ENCODE results near the gene PRKG1.

The PRKG1 gene

GRCh38 chr10:51879238-51879637 is 805.0 kb downstream of the PRKG1 start:
- DNase-seq (ENCODE audit: low spot score) = peak; percentile 36

DNA sequence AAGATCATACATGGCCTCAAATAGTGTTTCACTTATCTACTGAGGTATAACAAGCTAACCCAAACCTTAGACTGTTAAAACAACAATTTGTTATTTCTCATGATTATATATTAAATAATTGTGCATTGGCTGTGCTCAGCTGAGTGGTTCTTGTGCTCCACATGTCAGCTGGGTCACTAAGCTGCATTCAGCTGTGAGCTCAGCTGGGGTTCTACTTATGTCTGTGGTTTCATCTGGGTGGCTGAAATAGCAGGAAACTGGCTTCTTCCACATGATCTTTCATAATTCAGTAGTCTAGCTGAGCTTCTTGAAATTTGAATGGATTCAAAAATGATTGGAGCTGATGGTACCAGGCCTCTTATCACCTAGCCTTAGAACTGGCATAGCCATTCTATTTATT is 806.9 kb downstream of the PRKG1 start:
- DNase-seq (ENCODE audit: low spot score) = no peak

DNA sequence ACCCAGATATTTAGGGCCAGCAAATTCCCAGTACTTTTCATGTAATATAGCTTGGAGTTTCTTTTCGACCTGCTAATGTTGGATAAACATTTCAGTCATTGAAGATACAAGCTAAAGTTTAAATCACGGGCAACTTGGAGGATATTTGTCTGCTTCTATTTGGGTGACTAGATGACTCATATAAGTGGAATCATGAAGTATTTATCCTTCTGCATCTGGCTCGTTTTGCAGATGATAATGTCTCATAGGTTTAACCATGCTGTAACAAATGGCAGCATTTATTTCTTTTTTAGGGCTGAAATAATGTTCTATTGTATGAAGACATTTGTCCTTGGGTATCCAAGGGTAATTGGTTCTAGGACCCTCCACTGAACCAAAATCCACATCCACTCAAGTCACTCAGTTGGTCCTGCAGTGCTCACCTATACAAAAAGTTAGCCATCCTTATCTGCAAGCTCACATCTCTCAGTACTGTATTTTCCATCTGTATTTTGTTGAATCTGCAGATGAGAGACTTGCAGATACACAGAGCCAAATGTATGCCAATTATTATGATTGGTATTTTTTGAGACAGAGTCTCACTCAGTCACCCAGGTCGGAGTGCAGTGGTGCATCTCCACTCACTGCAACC is 812.3 kb downstream of the PRKG1 start:
- DNase-seq (ENCODE audit: low spot score) = no peak

GRCh38 chr10:51888263-51888662 is 814.0 kb downstream of the PRKG1 start:
- no peak for DNase-seq (ENCODE audit: low spot score)

DNA sequence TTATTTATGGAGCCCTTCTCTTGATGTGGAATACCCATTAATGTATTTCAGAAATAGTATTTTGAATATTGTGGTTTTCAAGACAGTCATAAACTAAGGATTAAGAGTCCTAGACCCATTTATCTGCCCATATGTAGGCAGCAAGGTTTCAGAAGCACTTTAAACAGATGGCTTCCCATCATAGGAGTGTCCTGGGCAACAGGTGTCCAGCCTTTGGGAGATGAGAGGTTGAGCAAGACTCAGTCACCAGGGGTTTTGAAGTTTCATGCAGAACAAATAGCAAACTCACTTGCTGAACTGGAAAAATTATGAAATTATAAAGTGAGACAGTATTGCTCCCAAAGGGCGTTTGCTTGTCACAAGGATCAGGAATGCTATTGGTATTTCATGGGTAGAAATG is 818.0 kb downstream of the PRKG1 start:
- DNase-seq (ENCODE audit: low spot score) = no peak

DNA sequence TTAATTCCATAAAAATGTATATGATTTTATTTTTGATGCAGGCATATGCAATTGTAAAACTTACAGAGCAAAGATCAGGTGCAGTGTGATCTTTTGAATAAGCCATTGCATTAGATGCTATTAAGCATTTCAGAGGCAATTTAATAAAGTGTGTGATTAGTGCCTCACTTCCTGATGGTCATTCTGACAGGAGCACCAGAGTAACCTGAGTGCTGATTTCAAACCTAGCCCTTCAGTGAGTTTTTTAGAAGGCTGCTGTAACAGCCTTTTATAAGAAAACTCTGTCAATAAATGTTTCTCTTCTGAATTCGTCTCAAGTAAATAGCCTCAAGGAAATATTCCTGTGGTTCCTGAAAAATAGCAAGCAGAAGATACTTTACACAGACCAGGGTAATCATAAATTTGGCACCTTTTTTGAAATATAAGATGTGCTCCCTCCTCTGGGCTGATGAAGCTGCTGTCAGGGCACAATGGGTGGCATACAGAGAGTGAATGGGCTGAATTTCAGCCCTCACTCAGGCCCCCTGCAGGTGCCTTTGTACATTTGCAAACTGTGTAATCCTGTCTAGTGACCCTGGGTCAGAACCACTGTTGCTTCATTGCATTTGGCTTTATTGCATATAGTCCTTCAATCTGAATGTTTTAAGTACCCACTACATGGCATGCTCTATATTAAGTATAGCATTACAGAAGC is 818.8 kb downstream of the PRKG1 start:
- no peak for DNase-seq (ENCODE audit: low spot score)

- no peak for DNase-seq (ENCODE audit: low spot score)
These were observed 820.7 kb downstream of the PRKG1 start for GRCh38 chr10:51894771-51895578.

DNA sequence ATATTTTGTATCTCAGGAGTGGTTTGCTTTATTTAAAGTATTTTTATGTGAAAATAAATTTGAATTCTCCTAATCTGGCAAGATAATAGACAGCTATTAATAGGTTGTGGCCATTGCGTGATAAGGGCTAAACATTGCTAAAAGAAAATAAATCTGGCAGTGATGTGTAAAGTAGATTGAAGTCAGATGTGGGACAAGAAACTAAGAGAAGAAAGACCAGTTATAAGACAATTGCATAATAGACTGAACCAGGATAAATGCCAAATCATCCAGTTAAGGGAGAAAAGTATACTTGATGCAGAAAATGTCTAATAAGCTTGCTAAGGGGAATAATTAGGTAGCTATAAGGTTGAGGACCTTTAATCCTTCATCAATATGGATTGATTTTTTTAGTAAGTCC is 822.6 kb downstream of the PRKG1 start:
- DNase-seq (ENCODE audit: low spot score) = no peak

- DNase-seq (ENCODE audit: low spot score) = no peak
These were observed 823.3 kb downstream of the PRKG1 start for GRCh38 chr10:51897560-51897959.

GRCh38 chr10:51900180-51900579 is 825.9 kb downstream of the PRKG1 start:
- DNase-seq (ENCODE audit: low spot score) = no peak

GRCh38 chr10:51903675-51904074 is 829.4 kb downstream of the PRKG1 start:
- DNase-seq (ENCODE audit: low spot score) = no peak

GRCh38 chr10:51905032-51905431 is 830.7 kb downstream of the PRKG1 start:
- DNase-seq (ENCODE audit: low spot score) = no peak

GRCh38 chr10:51907361-51907760 is 833.1 kb downstream of the PRKG1 start:
- DNase-seq (ENCODE audit: low spot score) = no peak

GRCh38 chr10:51910189-51910588 is 835.9 kb downstream of the PRKG1 start:
- DNase-seq (ENCODE audit: low spot score) = no peak

DNA sequence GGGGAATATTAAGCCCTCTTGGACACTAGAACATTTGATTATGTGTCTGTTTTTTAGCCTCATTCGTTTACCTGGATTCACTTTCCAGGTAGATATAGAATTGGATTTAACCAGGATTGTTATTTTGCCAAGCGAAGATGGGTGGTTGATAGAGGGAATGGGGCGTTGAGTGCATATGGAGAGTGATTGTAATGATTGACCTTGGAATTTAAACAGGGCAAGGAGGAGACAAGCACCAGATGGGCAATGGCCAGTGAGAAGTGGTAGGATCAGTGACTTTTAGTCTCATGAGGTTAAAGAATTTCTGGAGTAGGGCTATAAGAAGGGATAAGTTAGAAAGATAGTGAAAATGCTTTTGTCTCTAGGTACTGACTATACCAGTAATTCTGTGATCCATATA is 836.3 kb downstream of the PRKG1 start:
- no peak for DNase-seq (ENCODE audit: low spot score)

- no peak for DNase-seq (ENCODE audit: low spot score)
These were observed 837.4 kb downstream of the PRKG1 start for GRCh38 chr10:51911723-51912122.

DNA sequence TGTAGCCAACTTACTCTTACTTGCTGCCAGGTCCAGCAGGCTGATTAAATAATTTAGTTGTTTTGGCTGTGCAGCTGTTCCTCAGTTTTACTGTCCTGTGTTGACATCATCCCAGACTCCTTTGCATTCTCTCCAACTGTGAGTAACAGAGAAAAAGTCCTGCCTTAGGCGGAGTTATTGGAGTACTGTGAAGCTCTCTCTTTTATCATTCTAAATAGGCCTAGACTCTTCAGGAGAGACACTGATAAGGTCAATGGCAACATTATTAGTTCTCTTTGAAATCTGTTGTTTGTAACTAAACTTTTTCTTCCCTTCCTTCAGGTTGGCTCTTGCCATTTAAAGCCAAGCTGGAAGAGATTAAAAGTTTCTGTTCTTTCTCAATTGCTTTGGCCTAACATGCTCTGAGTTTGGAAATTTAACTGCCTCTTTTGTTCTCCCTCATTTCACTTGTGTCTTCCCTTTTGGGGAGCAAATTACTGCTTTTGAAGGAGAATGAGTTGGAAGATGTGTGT is 840.8 kb downstream of the PRKG1 start:
- DNase-seq (ENCODE audit: low spot score) = no peak

DNA sequence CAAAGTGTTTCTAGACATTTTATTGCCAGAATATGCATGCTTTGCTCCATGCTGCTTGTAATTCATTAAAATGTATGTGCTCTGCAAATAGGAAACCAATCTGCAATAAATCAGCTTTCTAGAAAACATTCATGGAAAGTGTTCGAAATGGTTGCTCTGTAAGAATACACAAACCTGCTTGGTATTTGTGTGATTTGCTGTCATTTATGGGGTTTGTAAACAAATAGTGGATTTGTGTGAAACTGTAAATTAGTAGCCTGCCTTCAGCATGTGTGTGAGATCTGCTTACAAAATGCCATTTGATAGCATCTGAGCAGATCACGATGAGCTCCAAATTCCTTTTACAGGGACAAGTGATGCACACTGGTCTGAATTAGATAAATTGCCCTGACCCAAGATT is 844.2 kb downstream of the PRKG1 start:
- no peak for DNase-seq (ENCODE audit: low spot score)

GRCh38 chr10:51918884-51919325 is 844.6 kb downstream of the PRKG1 start:
- DNase-seq (ENCODE audit: low spot score) = no peak

GRCh38 chr10:51920672-51921071 is 846.4 kb downstream of the PRKG1 start:
- no peak for DNase-seq (ENCODE audit: low spot score)

GRCh38 chr10:51924359-51924758 is 850.1 kb downstream of the PRKG1 start:
- no peak for DNase-seq (ENCODE audit: low spot score)

- no peak for DNase-seq (ENCODE audit: low spot score)
These were observed 852.0 kb downstream of the PRKG1 start for GRCh38 chr10:51926337-51926736.

DNA sequence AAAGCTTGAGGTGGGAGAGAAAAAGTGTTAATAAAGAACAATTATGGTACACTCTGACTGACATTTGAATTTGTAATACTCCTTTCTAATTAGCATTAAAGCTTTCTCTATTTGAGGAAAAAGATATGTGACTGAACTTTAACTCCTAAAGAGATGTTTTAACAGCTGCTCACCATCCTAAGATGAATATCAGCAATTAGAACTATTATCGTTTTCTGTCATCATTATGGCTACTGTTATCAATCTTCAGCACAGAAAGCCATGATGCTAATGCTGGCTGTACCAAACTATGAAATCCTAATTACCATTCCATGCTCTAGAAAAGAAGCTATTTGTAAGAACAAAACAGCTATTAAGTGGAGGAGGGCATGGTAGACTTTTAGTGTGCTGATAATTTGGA is 853.9 kb downstream of the PRKG1 start:
- no peak for DNase-seq (ENCODE audit: low spot score)

Data from CD4-positive, alpha-beta T cell treated with Interleukin-2 at 100 ng/mL for 4 hours (primary cell).